ENCODE measurements around the gene RPL36. TPM values are rescaled to one million over a fixed set of nuclear protein-coding genes. Genes with fewer than 3 reads are reported as not detected.
A peak's percentile ranks its signal among the peaks of the same experiment; 100 is the strongest.

RPL36 gene
- total and polyA plus RNA-seq, 8 donors = 524 to 1,510 (median 728) TPM

DNA sequence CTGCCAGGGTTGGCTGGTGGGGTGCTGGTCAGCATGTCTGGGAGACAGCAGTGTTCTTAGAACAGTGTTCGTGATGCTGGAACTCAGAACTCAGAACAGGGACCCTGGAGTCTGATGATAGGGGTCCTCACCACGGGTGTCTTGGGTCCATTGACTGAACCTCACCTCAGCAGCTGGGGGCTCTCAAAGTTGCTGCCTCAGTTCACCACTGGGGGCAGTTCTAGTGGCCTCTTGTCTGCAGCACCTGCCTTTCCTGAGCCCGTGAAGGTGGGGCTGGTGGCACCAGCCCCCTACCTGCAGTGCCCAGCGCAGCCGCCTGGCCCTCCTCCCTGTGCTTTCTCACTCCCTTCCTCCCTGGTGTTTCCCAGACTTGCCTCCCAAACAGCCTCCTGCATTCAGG is 38.7 kb upstream of the RPL36 start:
- intact Hi-C loops (cut with DNase I) = no loop called here

DNA sequence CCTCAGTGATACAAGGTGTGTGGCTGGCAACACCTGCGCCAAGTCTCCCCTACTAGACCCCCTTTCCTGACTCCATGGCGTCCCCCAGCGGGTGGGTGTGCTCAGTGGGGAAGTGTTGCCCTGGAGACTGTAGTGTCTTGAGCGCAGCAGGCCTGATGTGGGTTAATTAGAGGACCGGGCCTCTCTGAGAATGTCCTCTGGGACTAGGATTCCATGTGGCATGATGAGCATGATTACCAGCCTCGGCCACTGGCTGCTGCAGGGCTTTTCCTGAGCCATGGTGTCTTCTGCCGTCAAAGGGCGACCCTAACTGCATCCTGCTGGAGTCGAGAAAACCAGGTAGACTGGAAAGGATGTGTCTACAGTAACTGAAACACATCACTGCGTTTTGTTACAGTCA is 37.8 kb upstream of the RPL36 start:
- ATAC-seq (no peak), DNase-seq (peak in 1 of 6 donors; percentile 18), FAIRE-seq (no peak)
- TF ChIP-seq CTCF (IDR thresholded peaks at IDR 0.05) = no peak
- intact Hi-C loops (cut with DNase I) = no loop called here
- 91 to 96% methylated on average over 10 of the region's 10 CpGs for WGBS, 2 donors
- H3K36me3 ChIP-seq = peaks cover 5 to 90% (median 63%) of the 10 kb centered on the region in 3 donors
- no peak overlapping the region for H3K4me3 ChIP-seq
- no peak overlapping the region for H3K27ac ChIP-seq
- no peaks in the 10 kb centered on the region for H3K27me3 ChIP-seq
- no peaks in the 10 kb centered on the region for H3K4me1 ChIP-seq
- no peaks in the 10 kb centered on the region for H3K9me3 ChIP-seq

More for the DNA sequence above, 38.7 kb upstream of the RPL36 start:
- no peak overlapping the region for H3K27ac ChIP-seq
- H3K4me1 ChIP-seq = no peaks in the 10 kb centered on the region
- H3K9me3 ChIP-seq = no peaks in the 10 kb centered on the region
- no peak overlapping the region for H3K4me3 ChIP-seq
- ATAC-seq (no peak), DNase-seq (peak in 1 of 6 donors; percentile 32), FAIRE-seq (no peak)
- TF ChIP-seq CTCF (IDR thresholded peaks at IDR 0.05) = no peak
- no peaks in the 10 kb centered on the region for H3K27me3 ChIP-seq
- peaks cover 5 to 90% (median 66%) of the 10 kb centered on the region in 3 donors for H3K36me3 ChIP-seq
- WGBS, 2 donors = 92 to 94% methylated on average over 5 of the region's 5 CpGs

DNA sequence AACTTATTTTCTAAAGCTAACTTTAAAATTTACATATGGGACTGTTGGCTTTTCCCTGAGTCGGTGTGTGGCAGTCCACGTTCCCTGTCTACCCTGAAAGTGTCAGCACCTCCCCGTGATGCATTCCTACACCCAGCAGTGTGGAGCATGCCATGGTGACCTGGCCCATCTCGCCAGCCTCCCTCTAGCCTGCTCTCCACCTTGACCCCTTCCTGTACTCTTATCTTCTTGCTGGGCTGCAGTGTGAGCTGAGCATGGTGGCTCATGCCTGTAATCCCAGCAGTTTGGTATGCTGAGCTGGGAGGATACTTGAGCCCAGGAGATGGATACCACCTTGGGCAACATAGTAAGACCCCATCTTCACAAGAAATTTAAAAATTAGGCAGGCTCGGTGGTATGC is 35.2 kb upstream of the RPL36 start:
- Histone ChIP-seq H3K9me3 (no peaks in the 10 kb centered on the region), H3K36me3 (peaks cover 12 to 95% (median 78%) of the 10 kb centered on the region in 3 donors), H3K4me1 (no peaks in the 10 kb centered on the region), H3K27ac (no peak overlapping the region), H3K27me3 (no peaks in the 10 kb centered on the region), H3K4me3 (no peak overlapping the region)
- intact Hi-C loops (cut with DNase I) = no loop called here
- ATAC-seq (no peak), DNase-seq (peak in 1 of 6 donors; percentile 15), FAIRE-seq (no peak)
- 90% methylated on average over 5 of the region's 5 CpGs for WGBS, 2 donors
- TF ChIP-seq CTCF (IDR thresholded peaks at IDR 0.05) = no peak

GRCh38 chr19:5655412-5655811 is 34.7 kb upstream of the RPL36 start:
- H3K4me3 ChIP-seq = no peak overlapping the region
- 65 to 74% methylated on average over 5 of the region's 5 CpGs for whole genome bisulfite sequencing, 2 donors
- no peak overlapping the region for H3K27ac ChIP-seq
- no peaks in the 10 kb centered on the region for H3K27me3 ChIP-seq
- intact Hi-C loops (cut with DNase I) = no loop called here
- no peaks in the 10 kb centered on the region for H3K9me3 ChIP-seq
- DNase-seq = peak in 1 of 6 donors; percentile 9
- peak in 2 of 4 donors; percentile 19 to 36 for ATAC-seq
- H3K36me3 ChIP-seq = peaks cover 12 to 95% (median 77%) of the 10 kb centered on the region in 3 donors
- no peaks in the 10 kb centered on the region for H3K4me1 ChIP-seq
- TF ChIP-seq CTCF (IDR thresholded peaks at IDR 0.05) = no peak
- FAIRE-seq = no peak

GRCh38 chr19:5661483-5661882 is 28.6 kb upstream of the RPL36 start:
- TF ChIP-seq CTCF (IDR thresholded peaks at IDR 0.05) = no peak
- H3K9me3 ChIP-seq = no peaks in the 10 kb centered on the region
- DNase-seq (peak in 2 of 6 donors; percentile 40 to 54), ATAC-seq (no peak), FAIRE-seq (no peak)
- no peak overlapping the region for H3K4me3 ChIP-seq
- no peaks in the 10 kb centered on the region for H3K4me1 ChIP-seq
- H3K27me3 ChIP-seq = no peaks in the 10 kb centered on the region
- 98 to 99% methylated on average over 42 of the region's 42 CpGs for WGBS, 2 donors
- H3K36me3 ChIP-seq = peaks cover 16 to 91% (median 68%) of the 10 kb centered on the region in 3 donors
- no peak overlapping the region for H3K27ac ChIP-seq
- intact Hi-C loops (cut with DNase I) = no loop called here

Measured in pancreas (tissue), 10 donors.